GM21717 (cell line): ENCODE results near the gene UVSSA.

Experiments
- ATAC-seq: cut with Tn5 transposase; IDR thresholded peaks from one replicate; pipeline ENCODE4 v1.9.1; 2021; ENCODE audit warnings: mild to moderate bottlenecking, moderate library complexity; ENCODE audit not compliant: unreplicated experiment

Gene UVSSA

GRCh38 chr4:1406394-1406980, 59.5 kb downstream of the UVSSA start, which contains the start of gene NKX1-1:
Gene NKX1-1 (minus strand): TSS chr4:1406442. CDS start chr4:1406442, 0 bp downstream.
- no peak for ATAC-seq

- ATAC-seq: no peak
These were observed 60.1 kb downstream of the UVSSA start for GRCh38 chr4:1406981-1407656.

GRCh38 chr4:1407657-1408333, 60.8 kb downstream of the UVSSA start:
- ATAC-seq: no peak

GRCh38 chr4:1408418-1408817, 61.4 kb downstream of the UVSSA start:
- ATAC-seq: no peak

GRCh38 chr4:1409079-1409478, 62.1 kb downstream of the UVSSA start:
- no peak for ATAC-seq

- no peak for ATAC-seq
These were observed 62.8 kb downstream of the UVSSA start for GRCh38 chr4:1409491-1410425.

- no peak for ATAC-seq
These were observed 63.7 kb downstream of the UVSSA start for GRCh38 chr4:1410491-1411325.

- no peak for ATAC-seq
These were observed 64.7 kb downstream of the UVSSA start for GRCh38 chr4:1411436-1412375.

- no peak for ATAC-seq
These were observed 65.6 kb downstream of the UVSSA start for GRCh38 chr4:1412376-1413203.

GRCh38 chr4:1413204-1413663, 66.2 kb downstream of the UVSSA start:
- ATAC-seq: no peak

- no peak for ATAC-seq
These were observed 66.9 kb downstream of the UVSSA start for GRCh38 chr4:1413687-1414479.

- ATAC-seq: no peak
These were observed 68.0 kb downstream of the UVSSA start for GRCh38 chr4:1414831-1415680.

GRCh38 chr4:1415681-1415981, 68.6 kb downstream of the UVSSA start:
- no peak for ATAC-seq

- ATAC-seq: no peak
These were observed 69.3 kb downstream of the UVSSA start for GRCh38 chr4:1416051-1416947.

GRCh38 chr4:1416948-1417260, 69.9 kb downstream of the UVSSA start:
- ATAC-seq: no peak
